Activated CD4-positive, CD25-positive, alpha-beta regulatory T cell treated with anti-CD3 and anti-CD28 coated beads, Interleukin-2, amount 50 U/mL, for 72 hours (primary cell): Measurements from ENCODE around the gene LZTS3.
A peak's percentile ranks its signal among the peaks of the same experiment; 100 is the strongest.
"Not testable (repeated sequence)": the region's sequence is repeated elsewhere in the genome, so short reads cannot be mapped to it uniquely, and the experiment has no call there.

ENCODE experiments used
- DNase-seq: peaks from one replicate; pipeline ENCODE4 v3.0.0; 2021

Gene LZTS3

GRCh38 chr20:3192226-3193015 lies 19.1 kb upstream of the LZTS3 start:
- no peak for DNase-seq

GRCh38 chr20:3190681-3191111 lies 17.3 kb upstream of the LZTS3 start:
- no peak for DNase-seq

- no peak for DNase-seq
Measured at GRCh38 chr20:3189561-3190131, 16.3 kb upstream of the LZTS3 start.

GRCh38 chr20:3188823-3189413 lies 15.6 kb upstream of the LZTS3 start:
- no peak for DNase-seq

- DNase-seq = not testable (repeated sequence)
Measured at GRCh38 chr20:3187861-3188260, 14.5 kb upstream of the LZTS3 start.

- DNase-seq = no peak
Measured at GRCh38 chr20:3183896-3184612, 10.7 kb upstream of the LZTS3 start.

GRCh38 chr20:3182429-3182828 lies 9.1 kb upstream of the LZTS3 start:
- not testable (repeated sequence) for DNase-seq

- no peak for DNase-seq
Measured at GRCh38 chr20:3181270-3181669, 7.9 kb upstream of the LZTS3 start.

GRCh38 chr20:3180319-3180718 lies 7.0 kb upstream of the LZTS3 start:
- DNase-seq = no peak

- DNase-seq = no peak
Measured at GRCh38 chr20:3177746-3178485, 4.6 kb upstream of the LZTS3 start.

GRCh38 chr20:3175270-3175669 lies 1.9 kb upstream of the LZTS3 start:
- DNase-seq = no peak

- no peak for DNase-seq
Measured at GRCh38 chr20:3174442-3175261, 1.3 kb upstream of the LZTS3 start.

GRCh38 chr20:3173610-3174441 lies 477 bp upstream of the LZTS3 start:
- DNase-seq = peak; percentile 89

GRCh38 chr20:3172126-3172932 lies 1.0 kb downstream of the LZTS3 start:
- DNase-seq = no peak

- DNase-seq = no peak
Measured at GRCh38 chr20:3171391-3172125, 1.8 kb downstream of the LZTS3 start.

- DNase-seq = no peak
Measured at GRCh38 chr20:3168829-3169590, 4.3 kb downstream of the LZTS3 start.

GRCh38 chr20:3168079-3168828 lies 5.1 kb downstream of the LZTS3 start:
- DNase-seq = no peak

GRCh38 chr20:3167738-3168078 lies 5.6 kb downstream of the LZTS3 start:
- DNase-seq = no peak
